Sigmoid colon (tissue), 4 donors: ENCODE results near the gene AFAP1.

Experiments
- CTCF ChIP-seq, 4 experiments: fragments of 450-650 bp in 3 of 4; fragments of 200-600 bp in 1 of 4; IDR thresholded peaks; one replicate each; pipeline ENCODE4 v1.5.1; 2016 to 2019; ENCODE audit warnings: antibody characterized with exemption in 4 of 4, mild to moderate bottlenecking in 3 of 4, moderate library complexity in 2 of 4
- EP300 ChIP-seq, 4 donors: sonication (generic); formaldehyde crosslinking; IDR thresholded peaks; one replicate each; pipeline ENCODE4 v1.6.1; 2017; ENCODE audit warnings: antibody characterized with exemption in 4 of 4
- POLR2A ChIP-seq, 2 donors: fragments of 450-650 bp; IDR thresholded peaks; one replicate each; pipeline ENCODE4 v1.6.1; 2016; ENCODE audit warnings: antibody characterized with exemption in 2 of 2, mild to moderate bottlenecking in 2 of 2, moderate library complexity in 2 of 2

GRCh38 chr4:7950301-7951092 is 10.8 kb upstream of the AFAP1 start:
- TF ChIP-seq CTCF (IDR thresholded peaks at IDR 0.05): no peak
- TF ChIP-seq POLR2A (IDR thresholded peaks at IDR 0.05): no peak
- TF ChIP-seq EP300 (IDR thresholded peaks at IDR 0.05): no peak
